LoVo (cell line): ENCODE measurements around the gene KCTD15.

ENCODE experiments used
- DNase-seq: peaks from one replicate; pipeline ENCODE4 v3.0.0-alpha.2; 2016; ENCODE audit warnings: low spot score

The KCTD15 gene, protein sequence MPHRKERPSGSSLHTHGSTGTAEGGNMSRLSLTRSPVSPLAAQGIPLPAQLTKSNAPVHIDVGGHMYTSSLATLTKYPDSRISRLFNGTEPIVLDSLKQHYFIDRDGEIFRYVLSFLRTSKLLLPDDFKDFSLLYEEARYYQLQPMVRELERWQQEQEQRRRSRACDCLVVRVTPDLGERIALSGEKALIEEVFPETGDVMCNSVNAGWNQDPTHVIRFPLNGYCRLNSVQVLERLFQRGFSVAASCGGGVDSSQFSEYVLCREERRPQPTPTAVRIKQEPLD

GRCh38 chr19:33796164-33796875 is at the start of gene KCTD15:
TSS of gene KCTD15 (plus strand) at chr19:33796870. CDS start at chr19:33800455, 3,585 bp downstream.
- peak; percentile 42 for DNase-seq

GRCh38 chr19:33747273-33747672 is 49.4 kb upstream of the KCTD15 start:
- DNase-seq, result no peak

DNA sequence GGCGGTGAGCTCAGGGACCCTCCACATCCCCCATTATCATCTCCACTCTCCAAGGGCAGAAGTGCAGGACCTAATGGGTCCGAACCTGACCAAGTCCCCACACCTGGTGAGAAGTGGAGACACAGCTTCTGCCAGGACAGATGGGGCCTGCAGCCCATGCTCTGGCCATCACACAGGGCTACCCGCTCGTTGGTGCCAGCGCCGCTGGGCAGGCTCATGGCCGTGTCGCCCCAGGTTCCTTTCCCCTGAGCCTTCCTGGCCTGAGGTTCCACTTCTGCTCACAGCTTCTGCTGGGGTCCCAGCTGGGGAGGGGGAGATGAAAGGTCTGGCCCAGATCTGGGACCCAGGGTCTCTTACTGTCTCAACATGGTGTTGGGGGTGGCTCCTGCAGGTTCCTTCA is 48.4 kb upstream of the KCTD15 start:
- DNase-seq, result no peak

DNA sequence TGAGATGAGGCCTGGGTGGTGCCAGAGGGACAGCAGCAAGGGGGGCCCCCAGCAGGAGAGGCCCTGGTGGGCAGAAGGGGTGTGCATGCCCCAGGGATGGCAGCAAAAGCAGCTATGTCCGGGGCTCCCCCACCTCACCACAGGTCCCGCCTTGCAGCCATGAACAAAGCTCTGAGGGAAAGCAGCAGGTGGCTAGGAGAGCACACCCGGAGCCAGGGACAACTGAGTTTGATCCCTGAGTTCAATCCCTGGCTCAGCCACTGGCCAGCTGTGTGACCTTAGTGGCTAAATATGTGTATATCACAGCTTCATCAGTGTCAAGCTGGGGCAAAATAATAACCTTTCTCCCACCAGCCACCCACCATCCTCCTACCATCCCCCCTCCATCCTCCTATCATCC is 47.7 kb upstream of the KCTD15 start:
- DNase-seq, result no peak

- no peak for DNase-seq
Observed at GRCh38 chr19:33749619-33750175, 47.0 kb upstream of the KCTD15 start.

DNA sequence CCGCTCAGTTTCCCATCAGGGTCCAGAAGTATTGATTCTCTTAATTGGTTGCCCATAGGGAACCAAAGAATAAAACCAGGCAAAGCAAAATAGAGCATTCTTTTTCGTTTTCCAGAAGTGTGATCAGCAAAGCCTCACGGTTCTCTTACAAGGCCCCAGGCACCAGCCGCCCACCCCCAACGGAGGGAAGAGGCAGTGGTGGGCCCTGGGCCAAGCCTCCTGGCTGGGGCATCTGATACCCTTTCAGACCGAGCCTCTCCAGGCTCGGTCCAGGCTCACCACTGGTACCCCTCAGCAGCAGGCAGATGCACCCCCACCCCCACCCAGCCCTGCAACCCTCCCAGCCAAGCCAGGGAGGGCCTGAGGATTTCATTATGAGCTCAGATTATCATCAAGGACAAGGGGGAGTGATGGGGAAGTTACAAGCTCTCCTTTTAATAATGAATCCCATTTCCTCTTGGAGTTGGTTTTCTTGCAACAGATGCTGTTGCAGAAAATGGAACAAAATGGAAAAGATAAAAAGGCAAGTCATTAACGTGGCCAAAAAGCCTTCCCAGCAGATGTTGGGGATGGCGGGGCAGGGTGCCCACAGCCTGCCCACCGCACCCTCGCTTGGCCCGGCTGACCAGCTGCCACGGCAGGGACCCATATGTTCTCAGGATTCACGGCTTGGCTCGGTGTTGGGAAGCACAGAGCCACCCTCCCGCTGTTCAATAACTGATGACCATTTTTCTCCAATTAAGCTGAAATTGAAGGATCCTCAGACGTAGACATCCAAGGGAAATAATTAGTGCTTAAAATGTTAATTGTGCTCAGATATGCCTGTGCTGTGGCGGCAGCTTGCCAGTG is 45.9 kb upstream of the KCTD15 start:
- no peak for DNase-seq

DNA sequence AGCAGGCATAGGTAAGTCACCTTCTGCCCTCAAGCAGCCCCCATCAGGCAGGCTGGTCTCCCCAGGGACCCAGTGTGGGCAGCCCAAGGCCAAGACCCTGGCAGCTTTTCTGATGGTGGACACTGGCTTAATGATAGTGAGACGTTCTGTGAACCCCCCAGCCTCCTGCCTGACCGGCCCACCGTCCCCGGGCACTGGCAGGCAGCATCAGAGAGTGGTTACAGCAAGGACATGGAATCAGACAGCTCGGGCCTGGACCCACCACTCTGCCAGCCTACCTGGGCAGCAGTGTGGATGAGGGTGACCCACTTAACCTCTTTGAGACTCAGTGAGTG is 45.3 kb upstream of the KCTD15 start:
- DNase-seq, result no peak

GRCh38 chr19:33752018-33752800 is 44.5 kb upstream of the KCTD15 start:
- DNase-seq, result no peak

GRCh38 chr19:33752945-33753344 is 43.7 kb upstream of the KCTD15 start:
- no peak for DNase-seq

- no peak for DNase-seq
Observed at GRCh38 chr19:33754361-33754760, 42.3 kb upstream of the KCTD15 start.

- DNase-seq, result no peak
Observed at GRCh38 chr19:33755099-33756035, 41.3 kb upstream of the KCTD15 start.

DNA sequence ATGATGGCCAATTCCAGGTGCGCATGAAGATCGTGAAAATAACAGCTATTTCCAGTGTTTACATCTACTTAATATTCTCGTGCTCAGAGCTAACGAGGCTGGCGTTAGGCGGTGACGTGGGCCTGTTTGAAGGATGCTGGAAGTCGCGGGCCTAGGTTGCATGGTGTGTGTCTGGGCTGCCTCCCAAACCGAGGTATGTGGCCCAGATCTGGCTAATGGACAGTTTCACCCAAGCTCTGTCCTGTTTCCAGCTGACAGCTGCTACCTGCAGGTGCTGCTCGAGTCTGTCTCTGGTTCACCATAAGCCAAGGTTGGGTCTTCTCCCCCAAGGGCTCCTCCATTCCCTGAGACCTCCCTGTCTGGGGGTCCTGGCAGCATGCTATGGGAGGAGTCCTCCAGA is 40.5 kb upstream of the KCTD15 start:
- DNase-seq, result no peak

GRCh38 chr19:33758541-33759013 is 38.1 kb upstream of the KCTD15 start:
- peak; percentile 12 for DNase-seq

GRCh38 chr19:33759356-33759755 is 37.3 kb upstream of the KCTD15 start:
- no peak for DNase-seq

DNA sequence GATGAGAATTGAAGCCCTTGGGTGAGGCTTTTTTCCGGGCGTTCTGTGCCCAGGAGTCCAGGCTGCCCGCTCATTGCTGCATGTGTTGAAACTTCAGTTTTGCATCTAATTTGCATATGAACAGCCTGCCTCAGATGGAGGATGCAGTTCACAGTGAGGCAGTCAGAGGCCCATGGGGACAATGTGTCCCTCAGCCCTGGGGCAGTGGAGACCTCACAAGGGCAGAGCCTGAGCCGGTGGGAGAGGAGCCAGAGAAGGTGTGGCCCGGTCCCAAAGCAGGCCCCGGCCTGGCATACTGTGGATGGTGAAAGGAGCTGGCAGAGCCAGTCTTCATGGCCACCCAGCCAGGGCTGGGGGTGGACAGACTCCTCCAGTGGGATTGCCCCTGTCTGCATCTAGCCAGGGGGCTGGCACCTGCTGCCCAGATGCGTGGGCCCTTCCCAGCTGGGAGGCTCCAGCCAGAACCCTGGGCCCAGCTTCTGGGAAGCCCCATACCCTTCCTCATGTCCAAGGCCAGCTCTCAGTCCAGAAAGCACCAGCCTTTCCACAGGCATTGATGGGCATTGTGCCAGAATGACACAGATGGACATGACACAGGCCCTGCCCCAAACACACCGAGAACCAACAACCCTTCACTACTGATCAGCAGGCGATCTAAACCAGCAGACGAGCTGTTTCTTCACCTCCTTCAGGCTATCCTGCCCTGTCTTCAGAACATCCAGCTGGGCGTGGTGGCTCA is 32.9 kb upstream of the KCTD15 start:
- DNase-seq, result no peak

- DNase-seq, result no peak
Observed at GRCh38 chr19:33766623-33767022, 30.0 kb upstream of the KCTD15 start.

- peak; percentile 20 for DNase-seq
Observed at GRCh38 chr19:33767898-33768413, 28.7 kb upstream of the KCTD15 start.

- DNase-seq, result no peak
Observed at GRCh38 chr19:33769208-33769607, 27.5 kb upstream of the KCTD15 start.

GRCh38 chr19:33770107-33770506 is 26.6 kb upstream of the KCTD15 start:
- no peak for DNase-seq
